ENCODE results near the gene ZER1.

ZER1 gene

GRCh38 chr9:128732576-128732975 lies 39.2 kb downstream of the ZER1 start:
- FAIRE-seq: no peak

GRCh38 chr9:128731691-128732090 lies 40.0 kb downstream of the ZER1 start:
- FAIRE-seq: no peak

GRCh38 chr9:128731093-128731492 lies 40.6 kb downstream of the ZER1 start:
- no peak for FAIRE-seq

- no peak for FAIRE-seq
Measured at GRCh38 chr9:128729766-128730517, 41.8 kb downstream of the ZER1 start.

- no peak for FAIRE-seq
Measured at GRCh38 chr9:128729302-128729701, 42.4 kb downstream of the ZER1 start.

- FAIRE-seq: no peak
Measured at GRCh38 chr9:128728298-128728697, 43.4 kb downstream of the ZER1 start.

GRCh38 chr9:128727640-128728248 lies 44.0 kb downstream of the ZER1 start:
- FAIRE-seq: no peak

GRCh38 chr9:128724744-128725211 lies 46.9 kb downstream of the ZER1 start:
- no peak for FAIRE-seq

GRCh38 chr9:128723866-128724743 lies 47.6 kb downstream of the ZER1 start, which contains the start of gene ZDHHC12:
ZDHHC12 (minus strand) TSS chr9:128724127; CDS start chr9:128724093, 34 bp downstream.
- no peak for FAIRE-seq

GRCh38 chr9:128723352-128723865 lies 48.3 kb downstream of the ZER1 start:
- no peak for FAIRE-seq

- FAIRE-seq: no peak
Measured at GRCh38 chr9:128722380-128723351, 49.1 kb downstream of the ZER1 start.

GRCh38 chr9:128721487-128722010 lies 50.2 kb downstream of the ZER1 start:
- FAIRE-seq: no peak

GRCh38 chr9:128720841-128721486 lies 50.8 kb downstream of the ZER1 start:
- FAIRE-seq: no peak

GRCh38 chr9:128719919-128720605 lies 51.7 kb downstream of the ZER1 start:
- no peak for FAIRE-seq

- FAIRE-seq: no peak
Measured at GRCh38 chr9:128718475-128718874, 53.3 kb downstream of the ZER1 start.

GRCh38 chr9:128718047-128718446 lies 53.7 kb downstream of the ZER1 start:
- no peak for FAIRE-seq

- FAIRE-seq: no peak
Measured at GRCh38 chr9:128716581-128717254, 55.0 kb downstream of the ZER1 start.

GRCh38 chr9:128715436-128715750 lies 56.3 kb downstream of the ZER1 start:
- FAIRE-seq: no peak

GRCh38 chr9:128714586-128715435 lies 56.9 kb downstream of the ZER1 start:
- no peak for FAIRE-seq
